GM19397 (cell line): ENCODE results near the gene GARNL3.
A peak's percentile ranks its signal among the peaks of the same experiment; 100 is the strongest.

Experiments
- ATAC-seq: cut with Tn5 transposase; IDR thresholded peaks from one replicate; pipeline ENCODE4 v1.9.1; 2021; ENCODE audit warnings: mild to moderate bottlenecking, moderate library complexity; ENCODE audit not compliant: unreplicated experiment

The GARNL3 gene, protein sequence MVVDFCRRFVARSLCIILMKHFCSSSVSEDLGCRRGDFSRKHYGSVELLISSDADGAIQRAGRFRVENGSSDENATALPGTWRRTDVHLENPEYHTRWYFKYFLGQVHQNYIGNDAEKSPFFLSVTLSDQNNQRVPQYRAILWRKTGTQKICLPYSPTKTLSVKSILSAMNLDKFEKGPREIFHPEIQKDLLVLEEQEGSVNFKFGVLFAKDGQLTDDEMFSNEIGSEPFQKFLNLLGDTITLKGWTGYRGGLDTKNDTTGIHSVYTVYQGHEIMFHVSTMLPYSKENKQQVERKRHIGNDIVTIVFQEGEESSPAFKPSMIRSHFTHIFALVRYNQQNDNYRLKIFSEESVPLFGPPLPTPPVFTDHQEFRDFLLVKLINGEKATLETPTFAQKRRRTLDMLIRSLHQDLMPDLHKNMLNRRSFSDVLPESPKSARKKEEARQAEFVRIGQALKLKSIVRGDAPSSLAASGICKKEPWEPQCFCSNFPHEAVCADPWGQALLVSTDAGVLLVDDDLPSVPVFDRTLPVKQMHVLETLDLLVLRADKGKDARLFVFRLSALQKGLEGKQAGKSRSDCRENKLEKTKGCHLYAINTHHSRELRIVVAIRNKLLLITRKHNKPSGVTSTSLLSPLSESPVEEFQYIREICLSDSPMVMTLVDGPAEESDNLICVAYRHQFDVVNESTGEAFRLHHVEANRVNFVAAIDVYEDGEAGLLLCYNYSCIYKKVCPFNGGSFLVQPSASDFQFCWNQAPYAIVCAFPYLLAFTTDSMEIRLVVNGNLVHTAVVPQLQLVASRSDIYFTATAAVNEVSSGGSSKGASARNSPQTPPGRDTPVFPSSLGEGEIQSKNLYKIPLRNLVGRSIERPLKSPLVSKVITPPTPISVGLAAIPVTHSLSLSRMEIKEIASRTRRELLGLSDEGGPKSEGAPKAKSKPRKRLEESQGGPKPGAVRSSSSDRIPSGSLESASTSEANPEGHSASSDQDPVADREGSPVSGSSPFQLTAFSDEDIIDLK

DNA sequence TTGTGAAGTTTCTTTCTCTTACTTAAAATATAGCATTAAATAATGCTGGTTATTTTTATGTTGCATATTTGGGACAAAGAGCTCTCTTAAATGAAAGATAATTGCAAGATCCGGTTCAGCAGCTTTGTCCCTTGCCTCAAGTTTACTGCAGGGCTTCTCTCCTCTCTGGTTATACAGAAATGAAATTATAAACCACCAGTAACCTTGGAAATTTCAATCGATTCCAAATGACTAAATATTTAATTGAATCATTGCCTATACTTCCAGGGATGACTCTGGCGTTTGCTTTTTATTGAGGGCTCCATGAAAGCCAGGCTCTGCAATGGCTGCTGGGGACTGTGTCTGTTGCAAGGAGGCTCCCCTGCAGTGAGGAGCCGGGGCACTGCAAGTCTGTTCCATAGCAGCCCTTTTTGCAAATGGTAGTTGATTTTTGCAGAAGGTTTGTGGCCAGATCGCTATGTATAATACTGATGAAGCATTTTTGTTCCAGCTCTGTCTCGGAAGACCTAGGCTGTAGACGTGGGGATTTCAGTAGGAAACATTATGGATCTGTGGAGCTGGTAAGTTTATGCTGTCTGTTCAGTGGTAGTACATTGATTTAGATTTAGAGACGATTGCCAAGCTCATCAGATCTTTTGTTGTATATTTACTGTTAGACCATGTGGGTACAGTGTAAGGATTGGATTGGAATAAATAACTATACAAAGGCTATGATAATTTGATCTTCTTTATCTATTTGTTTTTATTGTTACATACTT, at the start of gene GARNL3:
Gene GARNL3, plus strand, starts transcription at position 313 of the 758 bp plus-strand sequence. Its CDS starts 104 bp downstream, at position 417.
- ATAC-seq, result no peak

DNA sequence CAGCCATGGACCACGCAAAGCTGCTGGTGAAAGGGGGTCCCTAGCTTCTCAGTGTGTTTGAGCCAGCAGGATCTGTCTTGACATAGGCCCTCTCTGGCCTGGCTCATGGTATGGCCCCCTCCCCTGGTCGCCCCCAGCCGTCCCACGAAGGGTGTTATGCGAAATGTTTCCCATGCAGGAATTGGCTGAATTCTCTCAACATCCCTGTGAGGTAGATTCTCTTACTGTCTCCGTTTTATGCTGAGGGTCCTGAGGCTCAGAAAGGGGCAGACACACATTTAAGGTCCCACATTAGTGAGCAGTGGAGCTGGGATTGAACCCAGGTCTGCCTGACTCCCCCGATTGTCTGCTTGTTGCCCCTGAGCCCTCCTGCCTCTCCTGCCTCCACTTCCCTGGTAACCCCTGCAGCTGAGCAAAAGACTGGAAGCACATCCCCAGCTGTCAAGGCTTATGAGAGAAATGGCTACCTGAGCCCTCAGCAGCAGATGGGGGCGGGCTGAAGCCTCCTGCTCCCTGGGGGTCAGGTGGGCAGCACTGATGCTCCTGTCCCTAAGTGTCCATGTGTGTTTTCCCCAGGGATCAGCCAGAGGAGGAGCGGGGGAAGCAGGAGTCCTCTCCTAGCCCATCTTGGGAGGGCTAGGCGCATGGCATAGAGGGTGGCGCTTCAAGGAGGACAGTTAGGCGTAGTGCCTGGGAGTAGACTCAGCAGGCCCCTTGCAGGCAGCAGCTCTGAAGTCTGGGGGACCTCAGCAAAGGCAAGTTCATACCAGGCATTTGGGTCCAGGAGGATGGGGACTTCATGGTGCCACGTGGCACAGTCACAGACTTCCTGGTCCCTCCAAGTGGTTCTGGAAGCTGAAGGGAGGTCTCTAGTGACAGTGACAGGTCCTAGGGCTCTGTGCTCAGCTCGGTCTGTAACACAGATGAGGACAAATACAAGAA, 49.0 kb upstream of the GARNL3 start:
- no peak for ATAC-seq

DNA sequence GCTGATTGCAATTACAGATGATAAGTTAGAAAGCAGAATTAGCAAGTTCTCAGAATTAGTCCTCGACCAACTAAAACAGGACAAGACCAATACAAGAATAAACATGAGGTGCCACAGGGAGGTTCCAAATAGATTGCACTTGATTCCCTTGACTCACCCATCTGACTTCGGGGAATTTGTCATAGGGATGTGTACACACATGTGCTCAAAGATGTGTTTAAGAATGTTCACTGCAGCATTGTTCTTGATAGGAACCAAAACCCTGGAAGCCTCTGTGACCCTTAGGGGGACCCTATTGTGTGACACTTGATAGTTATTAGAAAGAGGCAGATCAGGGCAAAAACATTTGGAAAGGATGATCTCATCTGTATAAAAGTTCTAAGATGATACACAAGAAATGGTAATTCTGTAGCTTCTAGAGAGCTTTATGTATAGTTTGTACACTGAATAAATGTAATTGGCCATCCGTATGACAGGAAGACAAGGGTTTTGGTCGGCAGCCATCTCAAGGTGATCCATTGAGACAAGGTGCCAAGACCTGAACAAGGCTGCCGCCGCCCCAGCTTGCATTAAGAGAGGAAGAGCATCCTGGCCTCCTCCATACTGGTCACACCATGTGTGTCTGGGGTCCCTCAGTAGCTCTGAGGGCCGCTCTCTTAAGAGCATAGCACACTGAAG, 48.2 kb upstream of the GARNL3 start:
- ATAC-seq, result no peak

DNA sequence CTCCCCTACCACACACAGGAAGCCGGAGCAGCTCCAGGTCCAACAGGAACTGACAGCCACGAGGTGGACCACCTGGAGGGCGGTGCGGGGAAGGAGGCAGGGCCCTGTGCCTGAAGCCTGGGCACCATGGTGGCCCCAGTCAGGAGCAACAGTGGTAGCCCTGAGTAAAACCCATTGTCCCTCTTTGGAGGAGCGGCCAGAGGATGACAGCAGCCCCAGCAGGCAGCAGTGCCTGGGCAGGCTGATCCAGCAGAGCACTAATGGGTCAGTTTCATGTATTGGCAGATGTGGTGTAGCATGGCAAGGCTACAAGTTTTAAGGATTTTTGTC, 47.7 kb upstream of the GARNL3 start:
- no peak for ATAC-seq

DNA sequence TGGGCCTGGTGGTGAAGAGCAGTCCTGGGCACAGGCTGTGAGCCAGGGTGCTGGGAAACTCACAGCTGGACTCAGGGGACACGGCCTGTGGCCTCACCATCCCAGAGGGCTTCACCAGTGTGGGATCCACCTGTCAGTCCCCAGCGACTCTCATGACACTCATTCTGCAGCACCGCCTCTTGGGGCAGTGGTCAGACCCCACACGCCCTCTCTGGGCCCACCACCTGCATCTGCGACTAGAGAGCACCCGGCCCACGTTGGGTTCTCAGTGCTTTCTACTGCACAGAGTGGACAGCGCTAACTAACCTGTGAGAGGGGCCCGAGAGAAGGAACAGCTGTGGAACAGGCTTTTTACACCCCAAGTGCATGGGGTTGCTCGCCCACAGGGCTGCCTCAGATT, 45.8 kb upstream of the GARNL3 start:
- no peak for ATAC-seq

DNA sequence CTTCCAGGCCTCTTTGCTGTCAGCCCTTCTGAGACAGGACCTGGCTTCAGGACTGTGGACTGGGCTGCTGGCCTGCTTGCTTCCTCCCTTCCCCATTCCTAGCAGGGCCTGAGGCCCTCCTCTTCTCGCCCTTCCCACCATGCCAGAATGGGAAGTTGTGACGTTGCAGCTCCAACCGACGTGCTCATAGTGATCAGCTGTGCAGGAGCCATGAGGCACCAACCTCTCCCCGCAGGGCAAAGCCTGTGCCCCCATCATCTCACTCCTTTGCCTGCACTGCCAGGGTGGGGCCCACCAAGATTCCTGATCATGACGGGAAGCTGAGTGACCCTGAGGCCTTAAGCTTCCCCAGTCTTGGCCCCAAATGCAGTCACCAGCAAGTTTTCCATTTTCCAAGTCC, 45.1 kb upstream of the GARNL3 start:
- no peak for ATAC-seq

DNA sequence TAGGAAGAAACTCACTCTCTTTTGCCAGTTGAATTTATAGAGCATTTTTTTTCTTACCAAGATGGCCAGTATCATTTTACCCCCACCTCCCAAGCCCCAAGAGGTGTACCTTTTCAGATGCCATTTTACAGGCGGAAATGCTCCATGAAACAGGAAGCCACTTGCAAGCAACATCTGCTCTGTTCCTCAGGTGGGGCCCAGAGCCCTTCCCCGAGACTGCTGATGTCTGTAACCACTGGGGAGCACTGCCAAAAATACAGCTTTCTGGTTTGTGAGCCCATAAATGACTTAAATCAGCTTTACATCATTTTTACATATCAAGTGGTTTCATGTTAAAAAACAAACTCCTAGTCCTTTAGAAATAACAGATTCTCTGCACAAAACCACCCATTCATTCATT, 42.9 kb upstream of the GARNL3 start:
- no peak for ATAC-seq

DNA sequence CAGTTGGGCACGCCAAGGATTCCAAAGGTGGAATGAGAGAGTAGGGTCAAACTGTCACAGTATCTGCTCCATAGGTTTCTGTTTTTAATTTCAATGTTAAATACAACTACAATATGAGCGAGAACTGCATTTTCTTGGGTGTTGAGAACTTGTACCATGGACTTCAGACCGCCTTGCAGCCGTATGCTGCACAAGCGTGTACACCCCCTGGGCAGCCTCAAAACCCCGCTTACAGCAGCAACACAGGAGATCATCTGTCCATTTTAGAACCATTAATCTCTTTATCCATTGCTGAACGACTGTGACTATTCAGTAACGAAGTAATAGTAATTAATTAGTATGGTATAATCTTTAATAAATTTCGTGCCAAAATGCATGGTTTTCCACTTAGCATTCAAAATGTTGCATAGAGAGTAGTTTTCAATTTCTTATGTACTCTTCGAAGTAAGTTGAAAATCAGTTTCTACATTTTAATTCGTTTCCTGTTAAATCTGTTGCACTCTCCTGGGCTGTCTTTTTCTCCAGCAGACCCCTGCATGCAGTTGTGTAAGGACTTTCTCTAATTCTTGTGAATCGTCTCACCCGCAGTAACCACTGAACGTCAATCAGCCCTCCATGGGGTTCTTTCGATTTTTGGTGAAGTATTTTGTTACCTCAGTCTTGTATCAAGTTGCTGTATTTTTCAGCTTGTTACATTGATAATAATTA, 42.0 kb upstream of the GARNL3 start:
- no peak for ATAC-seq

DNA sequence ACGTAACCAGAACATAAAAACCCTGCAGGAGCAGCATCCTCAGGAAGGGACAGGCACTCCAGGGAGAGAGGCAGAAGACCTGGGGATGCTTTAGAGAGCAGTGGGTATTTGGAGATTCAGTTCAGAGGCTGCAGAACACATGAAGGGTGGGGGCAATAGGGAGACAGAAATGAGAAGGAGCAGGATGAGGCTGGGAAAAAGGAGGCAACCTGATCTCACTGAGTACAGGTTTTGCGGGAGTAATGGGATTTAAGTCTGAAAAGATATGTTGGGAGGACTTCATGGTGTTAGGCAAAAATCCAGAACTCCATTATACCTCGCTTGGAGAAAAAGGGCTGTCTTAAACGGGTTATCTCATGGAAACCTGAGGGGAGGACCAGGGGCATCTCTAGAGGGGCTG, 41.3 kb upstream of the GARNL3 start:
- no peak for ATAC-seq

DNA sequence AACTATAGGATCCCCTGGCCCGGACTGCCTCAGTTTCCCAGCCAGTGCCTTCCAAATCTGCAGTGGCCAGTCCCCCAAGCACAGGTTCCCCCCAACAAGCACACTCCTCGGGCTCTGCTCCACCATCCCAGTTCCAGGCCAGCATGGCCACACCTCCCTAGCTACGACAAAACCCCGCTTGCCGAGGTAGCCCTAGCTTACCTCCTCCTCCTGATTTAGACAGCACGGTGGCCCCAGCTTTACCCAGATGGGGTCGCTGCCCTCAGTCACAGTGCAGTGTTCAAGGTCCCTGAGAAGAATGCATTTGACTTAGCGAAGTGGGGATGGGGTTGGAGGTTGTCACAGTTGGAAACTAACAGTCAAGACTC, 40.8 kb upstream of the GARNL3 start:
- ATAC-seq, result no peak

DNA sequence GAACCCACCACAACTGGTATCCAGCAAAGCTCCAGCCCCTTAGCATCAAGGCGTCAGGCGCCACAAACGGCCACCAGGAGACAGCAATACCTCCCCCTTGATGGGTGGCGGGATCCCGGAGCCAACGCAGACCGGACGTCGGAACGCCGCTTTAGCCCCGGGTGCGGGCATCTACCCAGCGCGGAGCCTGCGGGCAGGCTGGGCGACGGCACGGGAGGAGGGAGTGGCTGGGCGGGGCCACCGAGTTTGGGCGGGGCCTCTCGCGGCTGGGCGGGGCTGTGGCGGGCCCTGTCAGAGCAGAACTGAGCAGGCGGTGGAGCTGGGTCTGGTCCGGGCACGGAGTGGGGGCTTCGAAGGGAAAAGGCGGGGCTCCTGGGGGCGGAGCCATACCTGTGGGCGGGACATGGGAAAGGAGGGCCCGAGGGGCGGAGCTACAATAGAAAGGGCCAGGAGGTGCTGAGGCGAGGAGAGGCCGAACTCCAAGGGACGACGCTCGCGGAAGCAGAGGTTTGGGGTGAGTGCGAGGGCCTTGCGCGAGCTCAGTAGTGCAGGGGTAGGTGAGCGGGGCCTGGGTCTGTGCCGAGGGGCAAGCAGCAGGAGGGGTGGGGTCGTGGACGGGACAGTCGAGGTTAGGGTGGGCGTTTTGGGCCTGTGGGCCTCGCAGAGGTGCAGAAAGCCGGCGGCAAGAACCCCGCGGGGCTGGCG, 40.2 kb upstream of the GARNL3 start:
- ATAC-seq, result peak; percentile 42

DNA sequence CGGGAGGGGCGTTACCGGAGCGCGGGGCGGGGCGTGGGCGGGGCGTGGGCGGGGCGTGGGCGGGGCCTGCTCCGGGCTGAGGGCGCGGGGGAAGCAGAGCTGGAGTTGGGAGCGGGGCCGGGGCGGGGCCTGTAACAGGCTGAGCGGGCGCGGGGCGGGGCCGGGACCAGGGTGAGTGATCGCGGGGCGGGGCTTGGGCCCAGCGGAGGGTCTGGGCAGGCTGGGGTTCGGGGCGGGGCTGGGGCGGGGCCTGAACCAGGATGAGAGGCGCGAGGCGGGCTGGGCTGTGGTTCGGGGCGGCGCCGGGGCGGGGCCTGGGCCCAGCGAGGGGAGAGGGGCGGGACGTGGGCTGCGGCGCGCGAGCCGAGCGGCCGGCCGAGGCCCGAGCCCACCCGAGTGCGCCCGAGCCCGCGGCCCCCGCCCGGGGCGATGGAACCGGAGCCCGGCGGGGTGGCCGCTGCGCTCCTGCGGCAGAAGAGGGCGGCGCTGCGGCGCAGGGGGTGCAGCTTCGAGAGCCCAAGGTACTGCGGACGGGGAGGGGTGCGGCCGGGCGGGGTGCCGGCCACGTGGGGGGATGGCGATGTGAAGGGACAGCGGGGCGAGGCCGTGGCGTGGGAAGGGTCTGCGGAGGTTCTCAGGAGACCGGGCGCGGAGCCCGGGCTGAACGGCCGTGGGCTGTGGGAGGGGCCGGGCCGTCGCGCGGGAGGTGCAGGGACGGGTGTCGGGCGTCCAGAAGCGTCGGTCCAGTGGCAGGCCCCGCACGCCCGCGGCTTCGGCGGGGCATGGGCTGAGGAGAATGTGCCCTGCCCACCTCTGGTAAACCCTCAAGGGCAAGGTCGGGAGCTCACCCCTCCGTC, 39.5 kb upstream of the GARNL3 start:
- ATAC-seq, result peak; percentile 55

DNA sequence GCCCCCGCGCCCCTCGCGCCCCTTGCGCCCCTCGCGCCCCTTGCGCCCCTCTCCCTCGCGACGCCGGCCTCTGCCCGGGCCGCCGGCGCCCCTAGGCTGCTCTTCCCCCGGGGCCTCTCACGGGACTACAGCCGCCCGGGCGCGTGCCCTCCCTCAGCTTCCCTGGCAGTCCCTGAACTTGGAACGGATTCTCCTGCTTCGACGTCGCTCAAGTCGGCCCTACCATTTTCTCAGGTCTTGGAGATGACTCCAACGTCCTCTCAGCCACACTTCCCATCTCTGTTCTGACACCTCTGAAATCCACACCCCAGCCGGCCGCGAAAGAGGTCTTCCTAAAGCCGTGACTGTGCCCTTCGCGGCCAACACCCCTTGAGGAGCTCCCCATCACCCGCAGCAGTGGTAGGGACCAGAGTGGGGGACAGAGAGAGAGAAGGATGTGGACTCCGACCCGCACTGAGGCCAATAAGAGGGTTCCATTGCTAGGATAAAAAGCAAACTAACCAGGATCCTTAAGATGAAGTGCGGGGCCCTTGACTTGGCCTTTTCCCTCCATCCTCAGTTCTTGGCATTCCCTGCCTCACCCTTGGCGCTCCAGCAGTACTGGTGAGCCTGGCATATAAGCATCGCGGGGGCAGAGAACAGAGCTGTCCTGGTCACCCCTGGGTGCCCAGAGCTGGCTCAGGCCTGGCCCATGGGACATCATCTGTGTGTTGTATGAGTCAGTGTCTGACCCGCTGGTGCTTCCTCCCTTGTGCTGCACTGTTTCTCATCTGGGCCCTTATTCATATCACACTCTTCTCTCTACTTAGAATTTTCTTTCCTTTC, 38.6 kb upstream of the GARNL3 start:
- ATAC-seq, result no peak

DNA sequence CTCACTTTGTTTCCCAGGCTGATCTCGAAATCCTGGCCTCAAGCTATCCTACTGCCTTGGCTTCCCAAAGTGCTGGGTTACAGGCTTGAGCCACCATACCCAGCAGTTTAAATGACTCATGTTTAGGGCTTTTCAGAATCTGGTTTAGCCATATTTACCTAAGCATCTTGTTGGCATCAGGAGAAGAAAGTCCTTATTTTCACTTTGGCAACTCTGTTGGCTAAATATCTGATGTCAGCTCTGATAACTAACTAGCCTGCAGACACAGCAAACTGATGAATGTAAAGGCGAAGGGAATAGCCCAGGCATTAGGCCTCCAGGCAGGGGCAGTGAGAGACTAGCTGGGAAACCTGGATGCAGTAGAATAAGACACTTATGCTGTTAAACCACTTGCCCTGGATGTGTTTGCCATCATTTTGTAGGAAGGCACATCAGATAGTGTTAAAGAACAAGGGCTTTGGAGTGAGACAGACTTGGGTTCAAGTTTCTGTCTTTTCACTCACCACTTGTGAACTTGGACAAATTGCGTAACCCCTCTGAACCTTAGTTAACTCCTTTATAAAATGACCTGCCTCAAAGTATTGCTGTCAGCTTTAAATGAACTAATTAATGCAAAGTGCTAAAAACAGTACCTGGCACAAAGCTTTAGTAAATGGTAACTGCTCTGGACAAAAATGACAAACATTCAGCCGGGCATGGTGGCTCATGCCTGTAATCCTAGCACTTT, 34.7 kb upstream of the GARNL3 start:
- ATAC-seq, result no peak

DNA sequence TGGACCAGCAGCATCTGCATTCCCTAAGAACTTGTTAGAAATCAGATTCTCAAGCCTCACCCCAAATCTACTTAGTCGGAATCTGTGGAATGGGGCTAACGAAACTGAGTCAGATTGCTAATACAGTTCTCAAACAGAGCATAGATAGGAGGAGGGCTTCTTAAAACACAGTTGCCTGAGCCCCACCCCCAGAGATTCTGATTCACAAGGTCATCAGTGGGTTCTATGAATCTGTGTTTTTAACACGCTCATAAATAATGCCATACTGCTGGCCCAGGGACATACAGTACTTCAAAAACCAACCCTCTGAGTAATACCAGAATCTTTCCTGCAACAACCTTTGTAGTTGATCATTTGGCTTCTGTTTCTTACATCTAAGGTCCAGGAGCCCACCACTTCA, 32.9 kb upstream of the GARNL3 start:
- ATAC-seq, result no peak
